B cell (primary cell): ENCODE data around the gene GRID1.

Experiments used
- CTCF ChIP-seq: fragments of 200-600 bp; IDR thresholded peaks from one replicate; pipeline ENCODE4 v1.8.0; 2022; ENCODE audit warnings: antibody characterized with exemption, mild to moderate bottlenecking
- EZH2 ChIP-seq: IDR thresholded peaks from 2 replicates; pipeline ENCODE4 v1.6.1; 2012; ENCODE audit warnings: borderline replicate concordance, low read depth, mild to moderate bottlenecking, moderate library complexity, low read length; ENCODE audit not compliant: insufficient read depth, poor library complexity, severe bottlenecking

GRCh38 chr10:86300931-86301830 lies 65.4 kb downstream of the GRID1 start:
- TF ChIP-seq CTCF (no peak), EZH2 (no peak)
